Uterus (tissue), 2 donors: ENCODE measurements around the gene ALG2.

Source experiments
- POLR2A ChIP-seq, 2 donors: fragments of 450-650 bp; IDR thresholded peaks; one replicate each; pipeline ENCODE4 v1.6.1; 2016; ENCODE audit warnings: antibody characterized with exemption in 2 of 2, mild to moderate bottlenecking in 1 of 2, moderate library complexity in 1 of 2
- TF ChIP-seq, protein P1 (sequence below), 4 experiments: fragments of 200-600 bp in 2 of 4; fragments of 450-650 bp in 2 of 4; sonication (generic) in 2 of 4; IDR thresholded peaks; one replicate each; pipeline ENCODE4 v1.5.1; 2016 to 2019; ENCODE audit warnings: antibody characterized with exemption in 4 of 4, mild to moderate bottlenecking in 2 of 4, moderate library complexity in 1 of 4

DNA sequence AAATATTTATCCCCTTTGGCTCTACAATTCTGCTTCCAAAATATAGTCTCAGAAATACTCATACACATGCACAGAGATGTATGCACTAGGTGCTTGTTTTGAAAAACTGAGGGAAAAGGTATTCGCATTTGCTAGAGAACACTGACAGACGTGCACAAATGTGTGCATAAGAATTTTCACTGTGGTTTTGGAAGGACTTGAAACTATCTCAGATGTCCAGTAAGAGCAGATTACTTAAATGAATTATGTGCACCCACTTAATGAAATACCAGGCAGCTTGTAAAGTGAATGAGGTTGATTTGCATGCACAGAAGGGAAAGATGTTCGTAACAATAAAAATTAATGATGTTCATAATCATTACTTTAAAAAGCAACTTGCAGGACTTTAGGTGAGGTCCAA is 48.7 kb upstream of the ALG2 start:
- TF ChIP-seq, protein P1, sequence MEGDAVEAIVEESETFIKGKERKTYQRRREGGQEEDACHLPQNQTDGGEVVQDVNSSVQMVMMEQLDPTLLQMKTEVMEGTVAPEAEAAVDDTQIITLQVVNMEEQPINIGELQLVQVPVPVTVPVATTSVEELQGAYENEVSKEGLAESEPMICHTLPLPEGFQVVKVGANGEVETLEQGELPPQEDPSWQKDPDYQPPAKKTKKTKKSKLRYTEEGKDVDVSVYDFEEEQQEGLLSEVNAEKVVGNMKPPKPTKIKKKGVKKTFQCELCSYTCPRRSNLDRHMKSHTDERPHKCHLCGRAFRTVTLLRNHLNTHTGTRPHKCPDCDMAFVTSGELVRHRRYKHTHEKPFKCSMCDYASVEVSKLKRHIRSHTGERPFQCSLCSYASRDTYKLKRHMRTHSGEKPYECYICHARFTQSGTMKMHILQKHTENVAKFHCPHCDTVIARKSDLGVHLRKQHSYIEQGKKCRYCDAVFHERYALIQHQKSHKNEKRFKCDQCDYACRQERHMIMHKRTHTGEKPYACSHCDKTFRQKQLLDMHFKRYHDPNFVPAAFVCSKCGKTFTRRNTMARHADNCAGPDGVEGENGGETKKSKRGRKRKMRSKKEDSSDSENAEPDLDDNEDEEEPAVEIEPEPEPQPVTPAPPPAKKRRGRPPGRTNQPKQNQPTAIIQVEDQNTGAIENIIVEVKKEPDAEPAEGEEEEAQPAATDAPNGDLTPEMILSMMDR (IDR thresholded peaks at IDR 0.05): no peak
- no peak for TF ChIP-seq POLR2A (IDR thresholded peaks at IDR 0.05)
